PFSK-1 (cell line): ENCODE results near the gene PIK3R6.

ENCODE experiments used
- FOXP2 ChIP-seq: optimal IDR thresholded peaks from 2 replicates; pipeline ENCODE3; 2011; ENCODE audit warnings: borderline replicate concordance, control low read depth, inconsistent platforms; ENCODE audit not compliant: insufficient read depth; ENCODE audit errors: extremely low read length, extremely low read depth
- POLR2AphosphoS5 ChIP-seq: IDR thresholded peaks from 2 replicates; pipeline ENCODE4 v1.6.1; 2012; ENCODE audit warnings: low read depth, mild to moderate bottlenecking, control low read depth, low read length, moderate library complexity
- REST ChIP-seq, 2 experiments: IDR thresholded peaks; 2 replicates each; pipeline versions ENCODE4 v1.6.1 to v1.8.0; 2011 to 2012; ENCODE audit warnings: low read depth in 2 of 2, low read length in 2 of 2, control low read depth in 1 of 2, inconsistent platforms in 1 of 2, mild to moderate bottlenecking in 1 of 2, moderate library complexity in 1 of 2; ENCODE audit not compliant: insufficient read depth in 1 of 2
- SIN3A ChIP-seq: IDR thresholded peaks from 2 replicates; pipeline ENCODE4 v1.6.1; 2012; ENCODE audit warnings: mild to moderate bottlenecking, low read length, moderate library complexity, borderline replicate concordance; ENCODE audit not compliant: insufficient read depth
- TAF1 ChIP-seq: IDR thresholded peaks from 2 replicates; pipeline ENCODE4 v1.6.1; 2012; ENCODE audit warnings: low read length, control low read depth, borderline replicate concordance; ENCODE audit not compliant: insufficient read depth

Gene PIK3R6

DNA sequence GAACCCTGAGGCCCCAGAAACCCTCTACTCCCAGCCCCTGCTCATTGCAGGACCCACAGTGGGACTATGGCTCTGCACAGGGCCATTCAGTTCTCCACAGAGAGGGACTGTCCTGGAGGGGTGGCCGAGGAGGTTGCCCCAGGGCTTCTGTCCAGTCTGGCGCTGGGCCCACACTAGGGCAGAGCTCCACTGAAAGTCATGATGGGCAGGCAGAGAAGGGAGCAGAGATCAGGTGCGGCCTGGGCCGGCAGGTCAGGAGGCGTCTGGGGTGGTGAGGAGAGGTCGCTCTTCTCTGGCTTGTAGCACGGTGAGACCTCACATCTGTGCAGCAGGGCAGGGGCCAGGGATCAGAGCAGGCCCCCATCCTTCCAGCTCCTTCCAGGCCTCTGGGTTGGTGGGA is 13.0 kb upstream of the PIK3R6 start:
- TF ChIP-seq TAF1 (no peak), SIN3A (no peak), REST (IDR thresholded peaks at IDR 0.05; ENCODE audit: insufficient read depth in 1 of 2, low read depth in 2 of 2, low read length in 2 of 2) (no peak), FOXP2 (no peak), POLR2AphosphoS5 (no peak)

- TF ChIP-seq SIN3A, result no peak
- TF ChIP-seq TAF1, result no peak
- no peak for TF ChIP-seq FOXP2
- no peak for TF ChIP-seq POLR2AphosphoS5
- no peak for TF ChIP-seq REST (IDR thresholded peaks at IDR 0.05; ENCODE audit: insufficient read depth in 1 of 2, low read depth in 2 of 2, low read length in 2 of 2)
Measured at GRCh38 chr17:8879410-8879809, 11.9 kb upstream of the PIK3R6 start.

DNA sequence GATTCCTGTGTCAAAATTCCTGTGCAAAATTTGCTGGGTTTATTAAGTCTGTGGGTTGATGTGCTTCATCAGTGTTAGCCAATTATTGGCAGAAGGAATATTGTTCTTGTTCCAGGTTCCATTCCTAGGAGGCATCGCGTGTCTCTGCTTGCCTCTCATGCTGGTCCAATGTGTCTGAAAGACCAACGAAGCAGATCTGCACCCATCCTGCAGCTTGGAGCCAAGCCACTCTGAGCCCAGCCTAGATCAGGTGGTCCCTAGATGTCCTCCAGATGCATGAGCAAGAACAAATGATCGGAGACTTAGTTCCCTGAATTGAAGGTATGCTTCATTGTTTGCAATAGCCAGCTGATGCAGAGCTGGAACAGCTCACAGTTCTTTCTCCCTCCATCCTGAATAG is 10.5 kb upstream of the PIK3R6 start:
- no peak for TF ChIP-seq TAF1
- TF ChIP-seq REST (IDR thresholded peaks at IDR 0.05; ENCODE audit: insufficient read depth in 1 of 2, low read depth in 2 of 2, low read length in 2 of 2), result no peak
- no peak for TF ChIP-seq POLR2AphosphoS5
- TF ChIP-seq FOXP2, result no peak
- TF ChIP-seq SIN3A, result no peak

GRCh38 chr17:8875957-8876356 is 8.5 kb upstream of the PIK3R6 start:
- no peak for TF ChIP-seq POLR2AphosphoS5
- no peak for TF ChIP-seq FOXP2
- TF ChIP-seq TAF1, result no peak
- TF ChIP-seq REST (IDR thresholded peaks at IDR 0.05; ENCODE audit: insufficient read depth in 1 of 2, low read depth in 2 of 2, low read length in 2 of 2), result no peak
- no peak for TF ChIP-seq SIN3A

GRCh38 chr17:8875436-8875835 is 8.0 kb upstream of the PIK3R6 start:
- TF ChIP-seq SIN3A (no peak), FOXP2 (no peak), TAF1 (no peak), REST (IDR thresholded peaks at IDR 0.05; ENCODE audit: insufficient read depth in 1 of 2, low read depth in 2 of 2, low read length in 2 of 2) (no peak), POLR2AphosphoS5 (no peak)
